NCI-H460 (cell line): ENCODE measurements around the gene CD200R1L. TPM values are rescaled to one million over a fixed set of nuclear protein-coding genes. Genes with fewer than 3 reads are reported as not detected.

Experiments
- DNase-seq: peaks from one replicate; pipeline ENCODE4 v3.0.0-alpha.2; 2016; ENCODE audit warnings: low read depth; ENCODE audit errors: extremely low read depth
- total RNA-seq: library from RNA; depleted of rRNA; stranded (reverse); fragments of >200 nt; shearing (Covaris generic); gene quantifications from 2 replicates; pipeline ENCODE4 v1.2.3, GENCODE V29; 2014; rRNA removed

CD200R1L gene
- total RNA-seq, 1 experiment from 2014 or later = not detected

DNA sequence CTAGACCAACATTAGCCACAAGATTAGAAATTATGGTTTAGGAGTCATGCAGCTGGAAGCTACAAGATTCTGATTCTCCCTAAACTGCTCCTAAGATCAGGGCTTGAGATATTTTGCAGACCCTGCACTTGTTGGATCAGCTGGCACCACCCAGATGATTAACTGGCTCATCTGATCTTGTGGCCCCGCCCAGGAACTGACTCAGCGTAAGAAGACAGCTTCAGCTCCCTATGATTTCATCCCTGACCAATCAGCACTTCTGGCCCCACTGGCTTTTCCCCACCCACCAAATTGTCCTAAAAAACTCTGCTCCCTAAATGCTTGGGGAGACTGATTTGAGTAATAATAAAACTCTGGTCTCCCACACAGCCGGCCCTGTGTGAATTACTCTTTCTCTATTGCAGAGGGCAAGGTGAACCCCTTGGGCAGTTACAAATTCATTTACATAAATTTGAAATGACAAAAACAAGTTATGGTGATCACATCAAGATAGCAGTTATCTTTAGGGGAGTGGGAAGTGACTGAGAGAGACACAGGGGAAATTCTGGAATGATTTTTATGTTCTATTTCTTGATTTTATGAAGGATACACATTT, 76.5 kb downstream of the CD200R1L start:
- peak; percentile 37 for DNase-seq

DNA sequence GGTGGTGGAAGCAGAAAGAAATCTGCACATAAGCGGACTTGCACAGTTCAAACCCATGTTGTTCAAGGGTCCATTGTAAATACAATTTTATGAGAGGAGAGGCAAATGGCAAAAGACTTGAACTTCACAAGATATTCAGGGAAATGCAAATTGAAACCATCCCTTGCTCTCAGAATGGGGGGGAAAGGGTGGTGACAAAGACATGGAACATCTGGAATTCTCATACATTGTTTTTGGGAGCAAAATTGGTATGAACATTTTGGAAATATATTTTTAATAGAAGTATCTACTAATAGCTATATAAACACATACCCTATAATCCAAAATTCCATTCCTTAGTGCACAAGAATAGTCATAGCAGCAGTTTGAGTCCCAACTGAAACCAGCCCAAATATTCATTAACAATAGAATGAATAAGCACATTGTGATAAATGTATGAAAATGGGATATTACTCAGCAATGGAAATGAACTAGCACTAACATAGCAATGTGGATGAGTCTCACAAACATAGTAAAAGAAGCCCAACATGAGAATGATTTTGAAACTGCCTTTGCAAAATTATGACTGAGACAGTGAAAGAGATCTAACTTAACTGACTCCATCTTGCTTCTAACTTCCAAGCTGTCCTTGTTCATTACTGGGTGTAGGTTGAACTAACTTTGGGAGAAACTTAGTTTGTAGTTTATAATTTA, 77.2 kb downstream of the CD200R1L start:
- no peak for DNase-seq

DNA sequence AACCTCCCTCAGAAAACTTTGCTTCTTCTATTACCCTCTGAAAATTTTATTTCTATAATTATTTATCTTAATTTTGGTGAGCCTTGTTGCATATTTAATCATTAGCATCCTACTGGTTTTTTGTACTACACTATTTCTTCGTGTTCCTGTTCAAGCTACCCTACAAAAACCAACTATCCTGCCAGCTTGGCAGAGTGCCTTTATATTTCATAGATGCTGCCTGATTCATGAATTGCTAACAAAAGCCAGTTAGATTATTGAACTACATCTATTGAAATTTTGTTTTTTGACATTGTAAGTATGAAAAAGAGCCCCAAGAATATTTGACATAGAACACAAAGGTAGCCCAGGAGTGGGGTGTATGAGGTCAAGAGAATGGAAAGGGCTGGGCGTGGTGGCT, 78.9 kb downstream of the CD200R1L start:
- no peak for DNase-seq

- no peak for DNase-seq
Measured at GRCh38 chr3:112767177-112767576, 79.5 kb downstream of the CD200R1L start.

Other genes starting within 250 kb of the CD200R1L start
- gene CCDC80, start 205.7 kb downstream of the CD200R1L start, total RNA-seq = 6.4 and 12.3 TPM in 2 replicates
- 0.09 TPM in 1 of 2 replicates, not detected in the other for gene CD200R1, start 128.2 kb upstream of the CD200R1L start, total RNA-seq
- gene GTPBP8, start 144.1 kb upstream of the CD200R1L start, total RNA-seq = 17.1 and 17.6 TPM in 2 replicates